Measurements from ENCODE around the gene RYR2. TPM values are rescaled to one million over a fixed set of nuclear protein-coding genes. Genes with fewer than 3 reads are reported as not detected.

RYR2 gene
- polyA plus RNA-seq, 1 of the 3 experiments (the other 2 are of a cell fraction): under 0.01 TPM

GRCh38 chr1:237754627-237755026, 712.6 kb downstream of the RYR2 start:
- H3K4me3 ChIP-seq (ENCODE audit: low read depth in 2 of 2, low read length in 1 of 2): no peak overlapping the region
- ChIA-PET CTCF (interaction anchor here (1.2 to 1.5 kb wide), 2 partner anchors 9 to 109 kb away, joined by 3 to 5 read pairs; no protein-coding TSS in a partner anchor), POLR2A (no interaction called here)
- TF ChIP-seq CTCF (IDR thresholded peaks at IDR 0.05) (no peak), TCF12 (IDR thresholded peaks at IDR 0.05) (no peak), TAF1 (IDR thresholded peaks at IDR 0.05; ENCODE audit: borderline replicate concordance, low read depth, low read length) (no peak), RAD21 (IDR thresholded peaks at IDR 0.05; ENCODE audit: low read length) (no peak), TEAD4 (IDR thresholded peaks at IDR 0.05; ENCODE audit: borderline replicate concordance, insufficient read depth) (no peak), EZH2phosphoT487 (IDR thresholded peaks at IDR 0.05; ENCODE audit: borderline replicate concordance, low read depth) (no peak), RCOR1 (IDR thresholded peaks at IDR 0.05; ENCODE audit: low read length) (no peak), MAX (IDR thresholded peaks at IDR 0.05; ENCODE audit: low read depth) (no peak), RXRA (IDR thresholded peaks at IDR 0.05; ENCODE audit: borderline replicate concordance, low read depth) (no peak), POLR2AphosphoS5 (IDR thresholded peaks at IDR 0.05; ENCODE audit: low read depth, low read length) (no peak), PBX3 (IDR thresholded peaks at IDR 0.05) (no peak), RFX5 (IDR thresholded peaks at IDR 0.05; ENCODE audit: low read length) (no peak), ELF1 (IDR thresholded peaks at IDR 0.05) (no peak), FOXM1 (IDR thresholded peaks at IDR 0.05; ENCODE audit: low read depth) (no peak), FOXJ3 (CRISPR knock-in tag; IDR thresholded peaks at IDR 0.05) (no peak), ZBTB33 (IDR thresholded peaks at IDR 0.05; ENCODE audit: borderline replicate concordance, low read depth) (no peak), MXI1 (IDR thresholded peaks at IDR 0.05; ENCODE audit: low read depth, low read length) (no peak), NRF1 (IDR thresholded peaks at IDR 0.05; ENCODE audit: low read depth, low read length) (no peak), USF2 (IDR thresholded peaks at IDR 0.05; ENCODE audit: borderline replicate concordance, low read depth, low read length) (no peak), SMC3 (IDR thresholded peaks at IDR 0.05; ENCODE audit: low read depth, low read length) (no peak)
- H3K9me3 ChIP-seq: no peaks in the 10 kb centered on the region
- no peak for DNase-seq
- H3K4me1 ChIP-seq (ENCODE audit: control insufficient read depth in 1 of 2, insufficient read depth in 2 of 2, low read depth in 1 of 2, low read length in 1 of 2): peaks cover 0 to 2% of the 10 kb centered on the region in 2 experiments; a peak in 2 of 4 replicates
- no peak overlapping the region for H2AFZ ChIP-seq (ENCODE audit: low read depth)
- no peak overlapping the region for H3K4me2 ChIP-seq
- no peaks in the 10 kb centered on the region for H3K9me2 ChIP-seq
- no peaks in the 10 kb centered on the region for H3K36me3 ChIP-seq (replicated peaks in 1 of 2; ENCODE audit: control insufficient read depth in 1 of 2, insufficient read depth in 2 of 2, low read length in 1 of 2)
- no peaks in the 10 kb centered on the region for H3F3A ChIP-seq (replicated peaks; ENCODE audit: insufficient read depth)
- 38% methylated on average over 3 of the region's 3 CpGs for WGBS (ENCODE audit: low lambda C conversion rate)
- no peak overlapping the region for H3K27ac ChIP-seq (ENCODE audit: low read depth in 2 of 2, low read length in 1 of 2)
- H3K79me2 ChIP-seq (ENCODE audit: insufficient read depth): no peaks in the 10 kb centered on the region
- H4K20me1 ChIP-seq (ENCODE audit: insufficient read depth): no peaks in the 10 kb centered on the region
- H3K27me3 ChIP-seq (ENCODE audit: insufficient read depth): no peaks in the 10 kb centered on the region
- H3K9ac ChIP-seq: no peak overlapping the region

Data from SK-N-SH (cell line).